PC-3 (cell line): ENCODE data around the gene SDK1.

Source experiments
- CTCF ChIP-seq: fragments of 300-600 bp; sonication (generic); conservative IDR thresholded peaks from 2 replicates; pipeline ENCODE4 v1.5.1; 2017; ENCODE audit warnings: antibody characterized with exemption, low read depth, mild to moderate bottlenecking, low read length
- EZH2 ChIP-seq: fragments of 300-600 bp; sonication (generic); IDR thresholded peaks from one replicate; pipeline ENCODE4 v1.6.1; 2017; ENCODE audit warnings: antibody characterized with exemption, mild to moderate bottlenecking, low read length; ENCODE audit not compliant: unreplicated experiment

GRCh38 chr7:4023502-4023901 is 722.5 kb downstream of the SDK1 start:
- TF ChIP-seq CTCF (no peak), EZH2 (no peak)
